SKM-1 treated with dmso at 0.1 percent for 144 hours (cell line): Measurements from ENCODE around the gene KCNT2.
"Not testable (repeated sequence)": the region's sequence is repeated elsewhere in the genome, so short reads cannot be mapped to it uniquely, and the experiment has no call there.

Source experiments
- DNase-seq: peaks from one replicate; lab custom pipeline; 2025; ENCODE audit not compliant: unreplicated experiment; lab: John Stamatoyannopoulos, UW

KCNT2 gene

DNA sequence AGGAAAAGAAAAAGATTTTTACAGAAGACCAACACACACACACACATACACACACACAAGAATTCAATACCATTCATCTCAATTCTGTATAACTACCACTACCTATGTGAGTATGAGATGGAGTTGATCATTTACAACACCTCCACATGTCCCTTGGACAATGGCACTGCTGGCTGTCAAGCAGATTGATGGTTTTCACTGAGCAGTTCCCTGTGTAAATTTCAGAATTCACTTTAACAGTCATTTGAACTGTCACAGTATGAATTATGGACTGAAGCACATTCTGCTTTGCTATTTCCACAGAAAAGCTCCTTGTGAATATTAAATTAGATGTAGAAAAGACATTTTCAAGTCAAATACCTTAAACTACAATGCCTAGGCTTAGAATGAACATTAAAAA, 14.3 kb downstream of the KCNT2 start:
- DNase-seq, result no peak

- DNase-seq, result no peak
These were observed 17.3 kb downstream of the KCNT2 start for GRCh38 chr1:196590959-196591358.

- DNase-seq, result no peak
These were observed 18.1 kb downstream of the KCNT2 start for GRCh38 chr1:196590012-196590708.

- no peak for DNase-seq
These were observed 23.5 kb downstream of the KCNT2 start for GRCh38 chr1:196584696-196585095.

- no peak for DNase-seq
These were observed 30.9 kb downstream of the KCNT2 start for GRCh38 chr1:196577386-196577785.

GRCh38 chr1:196573226-196573625, 35.0 kb downstream of the KCNT2 start:
- DNase-seq, result no peak

- DNase-seq, result no peak
These were observed 41.0 kb downstream of the KCNT2 start for GRCh38 chr1:196567238-196567637.

- no peak for DNase-seq
These were observed 44.5 kb downstream of the KCNT2 start for GRCh38 chr1:196563768-196564167.

- no peak for DNase-seq
These were observed 48.9 kb downstream of the KCNT2 start for GRCh38 chr1:196559314-196559713.

- DNase-seq, result no peak
These were observed 49.8 kb downstream of the KCNT2 start for GRCh38 chr1:196558411-196558810.

DNA sequence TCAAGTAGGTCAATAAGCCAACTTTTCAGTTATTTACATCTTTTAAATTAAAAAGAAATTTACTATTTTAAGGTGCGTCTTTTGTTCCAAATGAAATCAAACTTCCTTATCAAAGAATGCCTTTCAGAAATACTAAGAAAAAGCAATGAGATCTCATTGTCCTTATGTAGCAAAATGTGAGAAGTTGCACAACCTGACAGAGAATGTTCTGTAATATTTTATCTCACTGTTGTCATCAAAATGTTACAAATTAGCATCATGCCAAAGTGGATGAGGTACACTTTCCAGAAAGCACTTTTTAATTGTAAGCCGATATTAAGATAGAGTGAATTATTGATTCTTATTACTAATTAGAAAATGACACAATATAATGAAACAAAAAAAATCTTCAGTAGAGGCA, 50.4 kb downstream of the KCNT2 start:
- DNase-seq, result no peak

DNA sequence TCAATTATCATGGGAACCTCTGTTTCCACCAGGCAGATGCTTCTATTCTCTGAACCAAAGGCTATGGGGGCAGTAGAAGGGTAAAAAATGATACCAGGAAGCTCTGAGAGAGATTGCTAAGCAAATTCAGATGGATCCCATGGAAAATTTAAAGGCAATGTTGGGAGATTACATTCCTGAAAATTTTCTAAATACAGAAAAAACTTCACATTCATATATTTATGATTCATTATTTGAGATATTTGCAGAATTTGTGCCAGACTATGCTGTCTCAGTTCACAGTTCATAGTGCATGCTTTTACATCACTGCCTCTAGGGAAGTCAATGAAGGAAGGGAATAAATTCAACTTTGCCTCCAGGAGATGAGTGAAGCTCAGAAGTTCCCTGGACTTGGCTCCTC, 57.5 kb downstream of the KCNT2 start:
- DNase-seq, result no peak

DNA sequence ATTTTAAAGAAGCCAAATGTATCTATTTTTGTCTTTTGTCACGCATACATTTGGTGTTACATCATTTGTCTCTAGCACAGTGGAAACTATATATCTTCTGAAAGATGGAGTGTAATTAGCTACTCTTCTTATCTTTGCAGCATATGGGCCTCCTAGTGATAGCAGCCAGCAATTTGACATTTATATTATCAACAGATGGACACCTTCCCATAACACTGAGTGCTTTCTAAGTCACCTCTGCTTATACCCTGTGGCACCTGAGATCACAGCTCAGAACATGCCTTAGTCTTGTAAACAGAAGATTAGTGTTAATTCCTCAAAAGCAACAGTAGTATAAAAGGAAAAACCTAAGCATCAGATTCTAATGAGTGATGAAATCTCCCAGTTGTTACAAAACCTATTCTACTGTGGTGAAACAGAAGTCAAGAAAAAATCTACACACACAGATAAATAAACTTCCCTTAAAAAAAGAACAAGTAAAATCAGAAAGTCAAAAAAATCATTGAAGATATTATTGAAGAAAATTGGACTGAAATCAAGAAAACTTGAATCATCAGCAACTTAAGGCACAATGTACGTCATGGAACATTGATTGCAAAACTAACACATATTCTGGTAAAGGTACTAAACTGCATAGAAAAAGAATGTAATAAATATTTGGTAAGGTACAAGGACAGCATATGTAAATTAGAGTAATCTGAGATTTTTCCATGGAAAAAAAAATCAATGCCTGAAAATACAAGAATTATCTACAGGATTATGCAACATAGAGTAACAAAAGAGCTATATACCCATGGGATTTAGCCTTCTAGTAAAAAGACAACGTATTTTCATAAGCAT, 61.7 kb downstream of the KCNT2 start:
- peak; percentile 38 for DNase-seq

DNA sequence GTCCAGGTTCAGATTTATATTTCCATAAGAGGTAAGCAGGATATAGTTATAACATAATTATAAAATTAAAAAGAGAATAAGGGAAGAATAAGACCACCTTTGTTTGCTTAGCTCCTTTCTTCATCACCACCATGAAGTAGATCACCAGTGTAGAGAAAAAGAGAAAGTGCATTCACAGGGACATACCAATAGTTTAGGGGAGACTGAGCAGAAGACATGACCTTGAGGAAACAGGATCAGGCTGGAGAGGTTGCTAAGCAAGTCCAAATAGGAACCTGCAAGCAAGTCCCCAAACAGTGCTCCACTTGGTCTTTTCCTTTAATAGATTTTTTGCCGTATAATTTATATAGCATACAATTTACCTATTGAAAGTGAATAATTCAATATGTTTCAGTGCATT, 63.0 kb downstream of the KCNT2 start:
- DNase-seq, result no peak

GRCh38 chr1:196544617-196545016, 63.6 kb downstream of the KCNT2 start:
- DNase-seq, result no peak

DNA sequence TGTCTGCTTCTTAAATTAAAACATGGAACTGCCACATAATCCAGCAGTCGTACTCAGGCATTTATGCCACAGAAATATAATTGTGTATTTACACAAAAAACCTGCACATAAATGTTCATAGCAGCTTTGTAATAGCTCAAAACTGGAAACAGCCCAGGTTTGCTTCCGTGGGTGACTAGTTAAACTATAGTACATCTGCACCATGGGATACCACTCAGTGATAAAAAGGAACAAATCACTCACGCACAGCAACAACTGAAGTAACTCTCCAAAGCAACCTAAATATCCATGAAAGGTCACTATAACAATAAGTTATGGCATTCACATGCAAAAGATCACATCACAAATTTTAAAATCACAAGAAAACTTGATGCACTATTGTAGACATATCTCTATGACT, 64.4 kb downstream of the KCNT2 start:
- no peak for DNase-seq

- no peak for DNase-seq
These were observed 69.8 kb downstream of the KCNT2 start for GRCh38 chr1:196538473-196538872.

DNA sequence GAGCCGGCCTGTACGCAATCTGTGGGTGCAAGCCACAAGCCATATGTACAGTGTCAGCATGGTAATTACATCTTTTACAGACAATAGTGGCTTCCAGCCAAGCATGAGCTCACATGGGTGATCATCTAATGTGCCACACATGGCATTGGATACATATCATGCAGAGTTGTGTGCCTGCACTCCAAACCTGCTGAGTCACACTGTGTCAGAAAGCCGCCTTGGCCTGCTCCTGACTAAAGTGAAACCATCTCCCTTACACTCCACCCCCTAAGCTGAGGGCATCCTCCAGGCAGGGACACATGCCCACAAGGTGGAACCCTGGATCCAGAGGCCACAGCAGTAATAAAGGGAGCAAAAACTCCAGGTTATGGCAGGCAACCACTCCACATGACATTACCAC, 72.5 kb downstream of the KCNT2 start:
- DNase-seq, result no peak

DNA sequence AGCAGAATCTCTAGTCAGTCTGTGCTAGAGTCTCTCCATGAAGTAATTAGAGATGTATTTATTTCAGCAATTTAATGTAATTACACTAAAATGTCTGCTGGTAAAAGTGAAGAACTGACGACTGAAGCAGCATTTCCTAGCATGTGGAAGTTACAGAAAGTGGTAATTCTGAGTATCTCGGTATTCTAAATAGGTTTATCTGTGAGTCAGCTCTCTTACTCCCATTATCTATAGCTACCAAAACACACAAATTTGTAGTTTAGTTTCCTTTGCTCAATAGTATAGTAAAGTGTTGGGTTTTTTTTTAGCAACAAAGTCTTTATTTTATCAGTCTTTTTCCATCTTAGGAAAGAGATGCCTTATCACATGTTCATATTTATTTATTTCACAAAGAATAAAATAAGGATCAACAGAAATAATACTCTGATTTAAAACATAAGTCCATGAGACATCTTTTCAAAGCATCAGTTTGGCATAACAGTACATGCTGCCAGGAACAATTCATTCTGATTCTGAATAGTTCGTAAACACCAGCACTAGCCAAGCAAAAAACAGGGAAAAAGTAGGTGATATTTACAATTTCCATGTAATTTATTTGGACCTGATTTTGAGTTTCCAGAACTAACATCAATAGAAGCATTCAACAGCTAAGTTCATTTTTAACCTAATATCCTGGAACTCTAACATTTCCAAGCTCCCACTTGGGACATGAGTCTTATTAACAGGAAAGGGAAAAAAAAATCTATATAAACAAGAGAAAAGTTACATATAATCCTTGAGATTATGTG, 76.3 kb downstream of the KCNT2 start:
- DNase-seq, result no peak

GRCh38 chr1:196527919-196528318, 80.3 kb downstream of the KCNT2 start:
- no peak for DNase-seq

DNA sequence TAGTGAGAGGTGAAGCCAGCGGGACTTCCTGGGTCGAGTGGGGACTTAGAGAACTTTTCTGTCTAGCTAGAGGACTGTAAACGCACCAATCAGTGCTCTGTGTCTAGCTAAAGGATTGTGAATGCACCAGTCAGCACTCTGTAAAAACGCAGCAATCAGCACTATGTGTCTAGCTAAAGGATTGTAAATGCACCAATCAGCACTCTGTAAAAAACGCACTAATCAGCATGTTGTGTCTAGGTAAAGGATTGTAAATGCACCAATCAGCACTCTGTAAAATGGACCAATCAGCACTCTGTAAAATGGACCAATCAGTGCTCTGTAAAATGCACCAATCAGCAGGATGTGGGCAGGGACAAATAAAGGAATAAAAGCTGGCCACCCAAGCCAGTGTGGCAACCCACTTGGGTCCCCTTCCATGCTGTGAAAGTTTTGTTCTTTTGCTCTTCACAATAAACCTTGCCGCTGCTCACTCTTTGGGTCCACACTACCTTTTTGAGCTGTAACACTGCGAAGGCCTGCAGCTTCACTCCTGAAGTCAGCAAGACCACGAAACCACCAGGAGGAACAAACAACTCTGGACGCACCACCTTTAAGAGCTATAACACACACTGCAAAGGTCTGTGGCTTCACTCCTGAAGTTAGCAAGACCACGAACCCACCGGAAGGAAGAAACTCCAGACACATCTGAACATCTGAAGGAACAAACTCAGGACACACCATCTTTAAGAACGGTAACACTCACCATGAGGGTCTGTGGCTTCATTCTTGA, 85.5 kb downstream of the KCNT2 start:
- DNase-seq, result not testable (repeated sequence)
